ENCODE results near the gene DGKE.

- TF ChIP-seq, protein P1, sequence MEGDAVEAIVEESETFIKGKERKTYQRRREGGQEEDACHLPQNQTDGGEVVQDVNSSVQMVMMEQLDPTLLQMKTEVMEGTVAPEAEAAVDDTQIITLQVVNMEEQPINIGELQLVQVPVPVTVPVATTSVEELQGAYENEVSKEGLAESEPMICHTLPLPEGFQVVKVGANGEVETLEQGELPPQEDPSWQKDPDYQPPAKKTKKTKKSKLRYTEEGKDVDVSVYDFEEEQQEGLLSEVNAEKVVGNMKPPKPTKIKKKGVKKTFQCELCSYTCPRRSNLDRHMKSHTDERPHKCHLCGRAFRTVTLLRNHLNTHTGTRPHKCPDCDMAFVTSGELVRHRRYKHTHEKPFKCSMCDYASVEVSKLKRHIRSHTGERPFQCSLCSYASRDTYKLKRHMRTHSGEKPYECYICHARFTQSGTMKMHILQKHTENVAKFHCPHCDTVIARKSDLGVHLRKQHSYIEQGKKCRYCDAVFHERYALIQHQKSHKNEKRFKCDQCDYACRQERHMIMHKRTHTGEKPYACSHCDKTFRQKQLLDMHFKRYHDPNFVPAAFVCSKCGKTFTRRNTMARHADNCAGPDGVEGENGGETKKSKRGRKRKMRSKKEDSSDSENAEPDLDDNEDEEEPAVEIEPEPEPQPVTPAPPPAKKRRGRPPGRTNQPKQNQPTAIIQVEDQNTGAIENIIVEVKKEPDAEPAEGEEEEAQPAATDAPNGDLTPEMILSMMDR (IDR thresholded peaks at IDR 0.05; ENCODE audit: low read depth, low read length) = no peak
- no peak for TF ChIP-seq EZH2phosphoT487 (IDR thresholded peaks at IDR 0.05; ENCODE audit: low read depth)
These were observed 47.8 kb upstream of the DGKE start for GRCh38 chr17:56785997-56786680.
